H1 (cell line): ENCODE results near the gene FANCD2. TPM values are rescaled to one million over a fixed set of nuclear protein-coding genes. Genes with fewer than 3 reads are reported as not detected.

Experiments used
- CTCF ChIA-PET: fragments of 300-600 bp; sonication (Branson Sonifier 250); formaldehyde crosslinking; loops from one replicate; lab custom pipeline; 2021; ENCODE audit not compliant: partially characterized antibody; lab: Charles Lee
- POLR2A ChIA-PET: fragments of 300-600 bp; sonication (Branson Sonifier 250); formaldehyde crosslinking; loops from one replicate; lab custom pipeline; 2021; ENCODE audit warnings: inconsistent platforms; ENCODE audit not compliant: partially characterized antibody; lab: Charles Lee
- DNase-seq, 2 experiments: peaks; one replicate each; pipeline versions ENCODE4 v3.0.0 to v3.0.0-alpha.2; 2010 to 2022; ENCODE audit warnings: low spot score in 2 of 2, low read depth in 1 of 2, mixed read lengths in 1 of 2
- FAIRE-seq: peaks from 2 replicates; lab custom pipeline; 2011; peaks lifted over from hg19 to GRCh38; lab: Jason Lieb, UNC
- H2AFZ ChIP-seq: 2 replicates; pipeline ENCODE4 v1.8.1; 2012; ENCODE audit warnings: low read length, inconsistent platforms
- H2AK5ac ChIP-seq: 2 replicates; pipeline ENCODE4 v1.6.1; 2013; ENCODE audit warnings: low read depth, low read length
- H2BK120ac ChIP-seq: replicated peaks from 2 replicates; pipeline ENCODE3; 2013; ENCODE audit warnings: low read depth, low read length, inconsistent platforms
- H2BK12ac ChIP-seq: 2 replicates; pipeline ENCODE4 v1.6.1; 2013; ENCODE audit warnings: low read depth, low read length
- H2BK15ac ChIP-seq: 2 replicates; pipeline ENCODE4 v1.6.1; 2013; ENCODE audit warnings: low read length
- H2BK20ac ChIP-seq: 2 replicates; pipeline ENCODE4 v1.6.1; 2013; ENCODE audit warnings: low read length
- H2BK5ac ChIP-seq: 2 replicates; pipeline ENCODE4 v1.6.1; 2013; ENCODE audit warnings: low read depth, low read length
- H3K14ac ChIP-seq: 2 replicates; pipeline ENCODE4 v1.6.1; 2013; ENCODE audit warnings: inconsistent platforms; ENCODE audit not compliant: insufficient read length
- H3K18ac ChIP-seq: 2 replicates; pipeline ENCODE4 v1.6.1; 2013; ENCODE audit warnings: low read length; ENCODE audit errors: extremely low read depth
- H3K23ac ChIP-seq: 2 replicates; pipeline ENCODE4 v1.6.1; 2013; ENCODE audit warnings: inconsistent platforms; ENCODE audit not compliant: insufficient read length
- H3K23me2 ChIP-seq: 2 replicates; pipeline ENCODE4 v1.6.1; 2013; ENCODE audit warnings: low read depth, low read length
- H3K27ac ChIP-seq: 2 replicates; pipeline ENCODE4 v1.6.1; 2011; ENCODE audit warnings: low read depth, low read length, inconsistent platforms
- H3K27me3 ChIP-seq, 4 experiments: replicated peaks in 1 of 4; 1 replicate in 1 of 4; 2 replicates in 3 of 4; pipeline versions ENCODE4 v1.6.1 to v1.8.1; 2011 to 2013; ENCODE audit warnings: low read length in 3 of 4, mild to moderate bottlenecking in 3 of 4, inconsistent platforms in 2 of 4, mixed read lengths in 2 of 4, moderate library complexity in 1 of 4; ENCODE audit not compliant: control insufficient read depth in 3 of 4, insufficient read depth in 3 of 4; ENCODE audit errors: extremely low read depth in 1 of 4
- H3K36me3 ChIP-seq, 4 experiments: 2 replicates each; pipeline versions ENCODE4 v1.6.1 to v1.8.1; 2011 to 2013; ENCODE audit warnings: mild to moderate bottlenecking in 4 of 4, low read length in 3 of 4, moderate library complexity in 2 of 4, control low read depth in 1 of 4, inconsistent platforms in 1 of 4; ENCODE audit not compliant: insufficient read depth in 4 of 4, control insufficient read depth in 2 of 4
- H3K4ac ChIP-seq: replicated peaks from 2 replicates; pipeline ENCODE3; 2013; ENCODE audit warnings: low read length, low read depth, mixed read lengths, inconsistent platforms; ENCODE audit not compliant: insufficient read length
- H3K4me1 ChIP-seq, 4 experiments: replicated peaks in 1 of 4; 1 replicate in 1 of 4; 2 replicates in 3 of 4; pipeline versions ENCODE4 v1.6.1 to v1.8.1; 2011 to 2013; ENCODE audit warnings: low read length in 3 of 4, inconsistent platforms in 2 of 4, mixed read lengths in 1 of 4; ENCODE audit not compliant: insufficient read depth in 4 of 4, control insufficient read depth in 3 of 4
- H3K4me2 ChIP-seq, 2 experiments: 2 replicates each; pipeline versions ENCODE4 v1.6.1 to v1.8.1; 2011 to 2013; ENCODE audit warnings: low read depth in 2 of 2, low read length in 2 of 2, control low read depth in 1 of 2, inconsistent platforms in 1 of 2, mild to moderate bottlenecking in 1 of 2; ENCODE audit not compliant: insufficient read depth in 1 of 2
- H3K4me3 ChIP-seq, 4 experiments: fragments of 200-600, 300-600 bp in 1 of 4; sonication (generic), shearing (Covaris generic), sonication (Bioruptor Twin) in 1 of 4; 2 replicates each; pipeline versions ENCODE4 v1.5.1 to v1.8.1; 2011 to 2016; ENCODE audit warnings: low read length in 4 of 4, low read depth in 3 of 4, control low read depth in 2 of 4, inconsistent platforms in 2 of 4, mild to moderate bottlenecking in 2 of 4, mixed read lengths in 1 of 4, moderate library complexity in 1 of 4; ENCODE audit not compliant: insufficient read depth in 2 of 4; ENCODE audit errors: extremely low read depth in 1 of 4
- H3K56ac ChIP-seq: replicated peaks from 2 replicates; pipeline ENCODE3; 2013; ENCODE audit warnings: low read depth, mild to moderate bottlenecking, mixed read lengths, low read length, inconsistent platforms; ENCODE audit not compliant: insufficient read length
- H3K79me1 ChIP-seq: 2 replicates; pipeline ENCODE4 v1.6.1; 2013; ENCODE audit warnings: low read depth, low read length, control low read depth
- H3K79me2 ChIP-seq, 2 experiments: 2 replicates each; pipeline versions ENCODE4 v1.6.1 to v1.8.1; 2012 to 2013; ENCODE audit warnings: low read length in 2 of 2, mild to moderate bottlenecking in 2 of 2, inconsistent platforms in 1 of 2; ENCODE audit not compliant: insufficient read depth in 2 of 2, control insufficient read depth in 1 of 2
- H3K9ac ChIP-seq, 4 experiments: replicated peaks in 1 of 4; 1 replicate in 1 of 4; 2 replicates in 3 of 4; pipeline versions ENCODE4 v1.6.1 to v1.8.1; 2011 to 2013; ENCODE audit warnings: low read depth in 3 of 4, low read length in 3 of 4, control low read depth in 2 of 4, mild to moderate bottlenecking in 2 of 4, moderate library complexity in 2 of 4, inconsistent platforms in 1 of 4; ENCODE audit errors: extremely low read depth in 1 of 4
- H3K9me3 ChIP-seq, 2 experiments: 2 replicates each; pipeline versions ENCODE4 v1.6.1 to v1.8.1; 2012 to 2013; ENCODE audit warnings: mild to moderate bottlenecking in 2 of 2, moderate library complexity in 2 of 2, control low read depth in 1 of 2, inconsistent platforms in 1 of 2, low read depth in 1 of 2, low read length in 1 of 2, mixed read lengths in 1 of 2; ENCODE audit not compliant: insufficient read depth in 2 of 2
- H4K20me1 ChIP-seq, 2 experiments: replicated peaks in 1 of 2; 2 replicates each; pipeline versions ENCODE3 to v1.8.1; 2011 to 2013; ENCODE audit warnings: inconsistent platforms in 2 of 2, low read length in 2 of 2, mild to moderate bottlenecking in 1 of 2; ENCODE audit not compliant: insufficient read depth in 2 of 2, control insufficient read depth in 1 of 2
- H4K5ac ChIP-seq: 2 replicates; pipeline ENCODE4 v1.6.1; 2013; ENCODE audit warnings: low read length, low read depth, mixed read lengths, inconsistent platforms; ENCODE audit not compliant: insufficient read length
- H4K8ac ChIP-seq: 2 replicates; pipeline ENCODE4 v1.8.0; 2013; ENCODE audit warnings: mild to moderate bottlenecking, moderate library complexity, low read length, inconsistent platforms; ENCODE audit not compliant: insufficient read depth; ENCODE audit errors: extremely low read depth
- H4K91ac ChIP-seq: replicated peaks from 2 replicates; pipeline ENCODE3; 2013; ENCODE audit warnings: low read length, mixed read lengths, inconsistent platforms; ENCODE audit not compliant: insufficient read length
- BACH1 ChIP-seq: IDR thresholded peaks from 2 replicates; pipeline ENCODE4 v1.6.1; 2012; ENCODE audit warnings: low read length, improper control_type of control experiment
- CBX5 ChIP-seq: fragments of 300-800, 300-1000 bp; sonication (generic); IDR thresholded peaks from 2 replicates; pipeline ENCODE4 v1.7.1; 2016; ENCODE audit warnings: antibody characterized with exemption, low read length, low read depth
- EP300 ChIP-seq, 2 experiments: IDR thresholded peaks; 1 replicate in 1 of 2; 2 replicates in 1 of 2; pipeline ENCODE4 v1.6.1; 2011 to 2012; ENCODE audit warnings: low read depth in 2 of 2, low read length in 2 of 2, mild to moderate bottlenecking in 2 of 2, borderline replicate concordance in 1 of 2, inconsistent platforms in 1 of 2, moderate library complexity in 1 of 2
- JUND ChIP-seq: IDR thresholded peaks from 2 replicates; pipeline ENCODE4 v1.6.1; 2011; ENCODE audit warnings: mild to moderate bottlenecking, improper control_type of control experiment, low read length
- KDM4A ChIP-seq: IDR thresholded peaks from one replicate; pipeline ENCODE4 v1.7.1; 2012; ENCODE audit warnings: low read depth, mild to moderate bottlenecking, moderate library complexity, low read length, inconsistent platforms; ENCODE audit not compliant: severe bottlenecking
- MAFK ChIP-seq: IDR thresholded peaks from 2 replicates; pipeline ENCODE4 v1.6.1; 2012; ENCODE audit warnings: low read depth, mild to moderate bottlenecking, improper control_type of control experiment, low read length
- RBBP5 ChIP-seq: IDR thresholded peaks from 2 replicates; pipeline ENCODE4 v1.7.1; 2012; ENCODE audit warnings: low read depth, mild to moderate bottlenecking, inconsistent platforms, low read length, moderate library complexity, borderline replicate concordance
- SP1 ChIP-seq: IDR thresholded peaks from 2 replicates; pipeline ENCODE4 v1.6.1; 2011; ENCODE audit warnings: low read depth, low read length
- TBP ChIP-seq: IDR thresholded peaks from 2 replicates; pipeline ENCODE4 v1.6.1; 2011; ENCODE audit warnings: low read depth, low read length, improper control_type of control experiment
- TCF12 ChIP-seq: IDR thresholded peaks from 2 replicates; pipeline ENCODE4 v1.6.1; 2011; ENCODE audit warnings: low read depth, mild to moderate bottlenecking, low read length
- ZNF274 ChIP-seq: IDR thresholded peaks from 2 replicates; pipeline ENCODE4 v1.7.0; 2012; ENCODE audit warnings: low read length, borderline replicate concordance; ENCODE audit errors: extremely low read depth
- WGBS, 2 experiments: shearing (Covaris generic) in 1 of 2; methylation state at CpG; one replicate each; pipeline versions ENCODE4 v1.1.6 to v1.1.7; 2013 to 2015; ENCODE audit warnings: low lambda C conversion rate in 2 of 2, mixed read lengths in 2 of 2, inconsistent platforms in 1 of 2, low coverage in 1 of 2, missing lambda C conversion rate in 1 of 2; ENCODE audit not compliant: insufficient replicate concordance in 2 of 2, insufficient coverage in 1 of 2, insufficient read length in 1 of 2; ENCODE audit errors: extremely low coverage in 1 of 2, missing lambda C conversion rate in 1 of 2; 5-methylcytosine and 5-hydroxymethylcytosine counted together
- polyA plus RNA-seq, 7 experiments: library from polyadenylated mRNA; depleted of rRNA in 3 of 7; stranded (reverse) in 5 of 7; unstranded in 2 of 7; fragments of >200 nt in 5 of 7; fragments of 200-250 nt in 2 of 7; gene quantifications; 1 replicate in 5 of 7; 2 replicates in 1 of 7; 4 replicates in 1 of 7; pipeline versions ENCODE4 v1.2.1 to v1.2.3, GENCODE V29; 2011 to 2013; ENCODE audit warnings: missing spikeins in 2 of 7, mixed read lengths in 2 of 7
- total RNA-seq: library from RNA; stranded (reverse); fragmentation: NEBNext Ultra II Directional; extraction: Animal tissue kit (Norgen Biotek cat#: 25700); gene quantifications from 2 replicates; pipeline ENCODE4 v1.2.1, GENCODE V29; 2021
- TF ChIP-seq, protein P1 (sequence below), 3 experiments: IDR thresholded peaks; 1 replicate in 2 of 3; 2 replicates in 1 of 3; pipeline versions ENCODE4 v1.5.1 to v1.6.1; 2011; ENCODE audit warnings: low read length in 3 of 3, mild to moderate bottlenecking in 3 of 3, inconsistent platforms in 2 of 3, low read depth in 1 of 3, moderate library complexity in 1 of 3; ENCODE audit not compliant: insufficient read depth in 1 of 3; ENCODE audit errors: control extremely low read depth in 1 of 3

FANCD2 gene
- total and polyA plus RNA-seq, 2 of the 8 experiments (the other 6 are each of a cell fraction or from before 2014, with no cell fraction given) = 33.1 to 77.8 TPM

DNA sequence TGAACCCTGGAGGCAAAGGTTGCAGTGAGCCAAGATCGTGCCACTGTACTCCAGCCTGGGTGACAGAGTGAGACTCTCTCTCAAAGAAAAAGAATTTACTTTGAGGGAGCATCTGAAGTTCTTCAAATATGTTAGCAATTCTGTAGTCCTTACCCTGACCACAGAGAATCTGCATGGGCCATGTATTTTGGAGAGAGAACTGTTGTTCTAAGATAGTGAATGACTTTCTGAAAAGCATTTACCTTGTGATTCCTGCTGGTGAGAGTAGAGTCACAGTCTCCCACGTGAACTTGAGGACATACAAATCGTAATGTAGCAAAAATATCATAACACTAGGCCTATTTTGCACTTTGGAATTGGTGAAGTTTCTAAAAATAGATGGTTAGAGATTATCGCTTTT lies 93.1 kb downstream of the FANCD2 start:
- Histone ChIP-seq H4K91ac (no peak overlapping the region), H3K4me1 (peaks cover 0 to 3% (median 0%) of the 10 kb centered on the region in 4 experiments; a peak in 2 of 7 replicates), H3K9me3 (no peaks in the 10 kb centered on the region), H3K23me2 (peaks cover 9% of the 10 kb centered on the region), H2BK20ac (no peak overlapping the region), H2BK15ac (no peak overlapping the region), H2AFZ (no peak overlapping the region), H3K9ac (no peak overlapping the region), H3K18ac (no peak overlapping the region), H4K5ac (no peak overlapping the region), H3K27ac (no peak overlapping the region), H3K36me3 (peaks cover 0 to 10% (median 2%) of the 10 kb centered on the region in 4 experiments; a peak in 2 of 8 replicates), H4K8ac (no peak overlapping the region), H2BK5ac (no peak overlapping the region), H4K20me1 (peaks cover 0 to 8% of the 10 kb centered on the region in 2 experiments), H3K79me1 (peaks cover 12% of the 10 kb centered on the region), H3K14ac (no peak overlapping the region), H3K27me3 (no peaks in the 10 kb centered on the region), H2AK5ac (no peak overlapping the region), H3K4me3 (no peak overlapping the region), H3K4me2 (no peak overlapping the region), H3K4ac (no peak overlapping the region), H3K23ac (no peak overlapping the region), H3K79me2 (peaks cover 13 to 50% of the 10 kb centered on the region in 2 experiments), H2BK120ac (no peak overlapping the region), H2BK12ac (no peak overlapping the region), H3K56ac (no peak overlapping the region)
- ChIA-PET POLR2A (no interaction called here), CTCF (interaction anchor here (1.0 kb wide), 1 partner anchor 9 kb away, joined by 3 read pairs; no protein-coding TSS in a partner anchor)
- no peak for FAIRE-seq
- no peak for DNase-seq
- 90% methylated on average over 4 of the region's 4 CpGs; no CpG with 5 or more reads in 1 of the 2 experiments for WGBS, 2 experiments
- TF ChIP-seq MAFK = no peak
- no peak for TF ChIP-seq EP300 (IDR thresholded peaks at IDR 0.05; ENCODE audit: borderline replicate concordance in 1 of 2, low read depth in 2 of 2, low read length in 2 of 2)
- TF ChIP-seq ZNF274 = no peak
- TF ChIP-seq, protein P1, sequence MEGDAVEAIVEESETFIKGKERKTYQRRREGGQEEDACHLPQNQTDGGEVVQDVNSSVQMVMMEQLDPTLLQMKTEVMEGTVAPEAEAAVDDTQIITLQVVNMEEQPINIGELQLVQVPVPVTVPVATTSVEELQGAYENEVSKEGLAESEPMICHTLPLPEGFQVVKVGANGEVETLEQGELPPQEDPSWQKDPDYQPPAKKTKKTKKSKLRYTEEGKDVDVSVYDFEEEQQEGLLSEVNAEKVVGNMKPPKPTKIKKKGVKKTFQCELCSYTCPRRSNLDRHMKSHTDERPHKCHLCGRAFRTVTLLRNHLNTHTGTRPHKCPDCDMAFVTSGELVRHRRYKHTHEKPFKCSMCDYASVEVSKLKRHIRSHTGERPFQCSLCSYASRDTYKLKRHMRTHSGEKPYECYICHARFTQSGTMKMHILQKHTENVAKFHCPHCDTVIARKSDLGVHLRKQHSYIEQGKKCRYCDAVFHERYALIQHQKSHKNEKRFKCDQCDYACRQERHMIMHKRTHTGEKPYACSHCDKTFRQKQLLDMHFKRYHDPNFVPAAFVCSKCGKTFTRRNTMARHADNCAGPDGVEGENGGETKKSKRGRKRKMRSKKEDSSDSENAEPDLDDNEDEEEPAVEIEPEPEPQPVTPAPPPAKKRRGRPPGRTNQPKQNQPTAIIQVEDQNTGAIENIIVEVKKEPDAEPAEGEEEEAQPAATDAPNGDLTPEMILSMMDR (IDR thresholded peaks at IDR 0.05; ENCODE audit: control extremely low read depth in 1 of 3, insufficient read depth in 1 of 3, low read depth in 1 of 3, low read length in 3 of 3) = no peak
- no peak for TF ChIP-seq KDM4A
- no peak for TF ChIP-seq TCF12
- no peak for TF ChIP-seq BACH1
- TF ChIP-seq TBP = no peak
- TF ChIP-seq JUND = no peak
- TF ChIP-seq SP1 = no peak
- no peak for TF ChIP-seq RBBP5
- no peak for TF ChIP-seq CBX5
